Measurements from ENCODE around the gene TMEM186. TPM values are rescaled to one million over a fixed set of nuclear protein-coding genes. Genes with fewer than 3 reads are reported as not detected.
"Not testable (repeated sequence)": the region's sequence is repeated elsewhere in the genome, so short reads cannot be mapped to it uniquely, and the experiment has no call there.

TMEM186 gene
- total RNA-seq, 1 donor from 2014 or later = 6.5 TPM

DNA sequence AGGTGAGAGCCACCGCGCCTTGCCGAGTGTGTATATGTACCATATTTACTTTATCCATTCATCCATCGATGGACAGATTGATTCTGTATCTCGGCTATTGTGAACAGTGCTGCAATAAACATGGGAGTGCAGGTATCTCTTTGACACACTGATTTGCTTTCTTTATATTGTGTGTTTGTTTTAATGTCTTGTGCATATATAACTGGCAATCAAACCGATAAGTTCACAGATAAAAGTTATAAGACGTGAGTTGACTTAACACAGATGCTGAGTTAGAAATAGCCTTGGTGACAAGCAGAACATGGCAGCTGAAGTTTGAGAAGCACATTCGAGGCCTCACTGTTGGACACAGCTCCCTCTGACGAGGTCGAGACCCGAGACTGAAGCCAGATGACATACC is 23.2 kb downstream of the TMEM186 start:
- no peak for DNase-seq (ENCODE audit: low read depth, low spot score)

DNA sequence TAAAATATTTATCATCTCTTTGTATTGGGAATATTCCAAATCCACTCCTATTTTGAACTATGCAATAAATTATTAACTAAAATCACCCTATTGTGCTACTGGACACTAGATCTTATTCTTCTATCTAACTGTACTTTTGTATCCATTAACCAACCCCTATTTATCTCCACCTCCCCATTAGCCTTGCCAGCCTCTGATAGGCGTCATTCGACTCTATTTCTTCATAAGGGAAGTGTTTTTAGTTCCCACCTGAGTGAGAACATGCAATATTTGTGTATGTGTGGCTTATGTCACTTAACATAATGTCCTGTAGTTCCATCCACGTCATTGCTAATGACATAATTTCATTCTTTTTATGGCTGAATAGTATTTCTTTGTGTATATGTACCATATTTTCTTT is 23.9 kb downstream of the TMEM186 start:
- no peak for DNase-seq (ENCODE audit: low read depth, low spot score)

DNA sequence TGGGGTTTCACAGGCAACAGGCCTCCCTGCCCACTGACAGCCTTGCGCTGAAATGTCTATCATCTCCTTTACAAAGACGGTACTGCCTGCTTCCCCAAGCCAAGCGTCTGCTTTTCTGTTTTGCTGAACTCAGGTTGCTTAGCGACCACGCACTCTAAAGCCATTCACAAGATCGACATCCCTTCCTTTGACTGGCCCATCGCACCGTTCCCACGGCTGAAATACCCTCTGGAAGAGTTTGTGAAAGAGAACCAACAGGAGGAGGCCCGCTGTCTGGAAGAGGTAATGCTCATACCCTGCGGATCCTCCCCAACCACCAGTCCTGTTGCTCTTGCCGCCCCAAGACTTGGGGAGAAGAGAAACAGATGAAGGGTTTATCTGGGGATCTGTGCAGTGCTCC is 28.7 kb downstream of the TMEM186 start:
- DNase-seq (ENCODE audit: low read depth, low spot score) = no peak

DNA sequence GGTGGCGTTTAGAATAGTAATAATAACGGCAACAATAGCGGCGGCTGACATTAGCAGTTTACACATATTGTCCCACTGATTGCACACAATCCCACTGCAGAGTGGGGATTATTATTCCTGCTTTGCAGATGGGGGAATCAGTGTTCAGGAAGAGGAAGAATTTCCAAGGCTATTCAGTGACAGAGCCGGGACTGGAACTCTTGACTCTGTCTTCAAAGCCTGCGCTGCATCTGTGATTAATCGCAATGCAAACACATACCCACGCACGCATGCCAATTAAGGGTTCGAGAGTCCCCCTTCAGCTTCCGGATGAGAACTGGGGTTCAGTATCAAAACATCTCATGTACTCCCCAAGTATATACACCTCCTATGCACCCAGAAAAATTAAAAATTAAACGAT is 29.2 kb downstream of the TMEM186 start:
- no peak for DNase-seq (ENCODE audit: low read depth, low spot score)

DNA sequence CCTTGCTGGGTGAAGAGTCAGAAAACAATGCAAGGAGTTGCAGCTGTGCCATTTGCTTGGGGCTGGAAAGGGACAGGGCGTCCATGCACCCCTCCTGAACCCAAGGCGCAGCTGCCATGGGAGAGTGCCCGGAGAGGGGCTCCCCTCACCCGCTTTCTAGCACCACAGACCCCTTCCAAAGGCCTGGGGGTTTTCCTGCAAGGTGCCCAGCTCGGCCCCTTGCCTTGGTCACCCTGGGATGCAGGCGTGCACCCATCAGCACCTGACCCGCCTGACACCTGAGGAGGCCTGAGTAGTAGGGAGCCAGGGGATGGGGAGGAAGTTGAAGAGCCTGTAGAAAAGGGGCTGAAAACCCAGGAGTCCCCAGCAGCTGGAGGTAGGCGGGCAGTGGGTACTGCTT is 30.3 kb downstream of the TMEM186 start:
- DNase-seq (ENCODE audit: low read depth, low spot score) = no peak

DNA sequence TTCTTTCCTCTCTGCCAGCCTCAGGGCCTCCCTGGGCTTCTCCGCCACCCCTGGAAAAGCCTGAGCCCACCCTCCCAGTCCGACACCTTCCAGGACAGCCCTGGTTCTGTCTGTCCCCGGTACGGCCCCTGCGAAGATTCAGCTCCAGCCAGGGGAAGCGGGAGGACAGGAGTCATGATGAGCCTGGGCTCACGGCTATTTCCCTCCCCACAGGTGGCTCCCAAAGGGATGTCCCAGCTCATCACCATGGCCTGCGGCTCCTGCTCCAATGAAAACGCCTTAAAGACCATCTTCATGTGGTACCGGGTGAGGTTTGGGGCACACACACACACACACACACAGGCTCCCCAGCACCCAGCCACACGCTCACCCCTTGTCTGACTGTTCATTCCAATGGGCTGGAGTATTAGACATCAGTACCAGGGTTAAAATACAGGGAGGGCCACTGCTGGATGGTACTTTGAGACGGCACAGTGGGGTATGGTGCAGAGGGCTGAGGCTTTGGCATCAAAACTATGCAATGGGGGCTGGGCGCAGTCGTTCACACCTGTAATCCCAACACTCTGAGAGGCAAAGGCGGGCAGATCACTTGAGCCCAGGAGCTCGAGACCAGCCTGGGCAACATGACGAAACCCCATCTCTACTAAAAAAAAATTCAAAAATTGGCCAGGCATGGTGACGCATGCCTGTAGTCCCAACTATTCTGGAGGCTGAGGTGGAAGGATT is 32.8 kb downstream of the TMEM186 start:
- no peak for DNase-seq (ENCODE audit: low read depth, low spot score)

DNA sequence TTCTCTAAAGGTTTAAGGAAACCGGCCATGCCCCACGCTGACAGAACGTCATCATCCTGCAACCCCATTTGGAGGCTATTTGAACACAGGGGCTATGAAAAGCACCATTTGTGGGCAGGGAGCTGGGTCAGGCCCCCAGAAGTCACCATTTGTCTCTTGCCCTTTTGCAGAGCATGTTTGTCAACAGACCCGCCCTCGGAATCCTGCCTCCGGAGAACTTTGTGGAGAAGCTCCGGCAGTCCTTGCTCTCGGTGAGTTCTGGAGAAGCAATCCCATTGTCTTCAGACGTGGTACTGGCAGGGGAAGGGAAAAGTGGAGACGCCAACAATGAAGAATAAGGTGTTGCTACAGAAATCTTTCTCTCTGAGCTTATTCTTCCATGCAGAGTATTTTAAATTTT is 33.5 kb downstream of the TMEM186 start:
- no peak for DNase-seq (ENCODE audit: low read depth, low spot score)

DNA sequence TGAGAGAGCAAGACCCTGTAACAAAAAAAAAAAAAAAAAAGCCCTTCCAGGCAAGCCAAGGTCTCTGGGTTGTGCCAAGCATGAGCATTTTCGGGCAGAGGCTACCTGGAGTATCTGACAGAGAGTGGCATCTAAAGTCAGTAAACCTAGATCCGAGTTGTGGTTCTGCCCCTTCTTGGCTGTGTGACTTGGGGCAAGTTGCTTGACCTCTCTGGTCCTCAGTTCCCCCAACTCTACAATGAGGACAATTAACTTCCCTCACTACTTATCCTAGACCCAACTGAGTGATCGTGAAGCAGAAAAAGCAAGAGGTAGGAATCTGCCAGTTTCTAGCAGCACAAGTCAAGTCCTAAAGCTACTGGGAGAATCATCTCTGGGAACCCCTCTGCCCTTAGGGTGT is 34.4 kb downstream of the TMEM186 start:
- DNase-seq (ENCODE audit: low read depth, low spot score) = no peak

DNA sequence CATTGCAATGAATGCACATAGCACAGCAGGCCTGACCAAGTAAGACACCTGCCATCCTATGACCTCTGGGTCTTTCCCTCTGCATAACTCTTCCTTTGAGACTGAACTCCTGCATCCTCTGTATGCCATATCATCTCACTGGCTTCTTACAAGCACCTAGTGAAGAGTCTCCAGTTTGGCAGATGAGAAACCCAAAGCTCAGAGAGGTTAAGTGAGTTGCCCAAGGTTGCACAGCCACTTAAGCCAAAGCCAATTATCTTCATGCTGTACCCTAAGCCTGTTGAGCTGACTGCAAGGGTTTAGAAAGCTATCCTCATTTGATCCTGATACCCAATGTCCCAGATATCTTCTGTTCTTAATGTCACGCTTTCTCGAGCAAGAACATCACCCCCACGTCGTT is 35.2 kb downstream of the TMEM186 start:
- no peak for DNase-seq (ENCODE audit: low read depth, low spot score)

DNA sequence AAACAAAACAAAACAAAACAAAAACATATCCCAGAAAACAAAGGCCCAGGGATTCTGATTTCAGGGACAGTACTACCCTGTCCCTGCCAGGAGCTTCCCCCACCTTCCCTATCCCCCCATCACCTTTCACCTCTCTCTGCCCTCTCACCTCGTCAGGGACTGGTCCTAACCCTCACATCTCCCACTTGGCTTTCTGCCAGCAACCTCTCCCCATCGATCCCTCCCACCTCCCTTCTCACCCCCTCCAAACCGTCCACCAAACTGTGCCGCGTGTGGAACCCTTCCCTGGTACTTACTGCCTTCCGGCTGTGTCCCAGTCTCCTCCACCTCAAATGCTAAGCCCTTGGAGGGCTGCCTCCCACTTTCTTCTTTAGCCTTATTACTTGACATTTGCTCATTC is 36.4 kb downstream of the TMEM186 start:
- no peak for DNase-seq (ENCODE audit: low read depth, low spot score)

DNA sequence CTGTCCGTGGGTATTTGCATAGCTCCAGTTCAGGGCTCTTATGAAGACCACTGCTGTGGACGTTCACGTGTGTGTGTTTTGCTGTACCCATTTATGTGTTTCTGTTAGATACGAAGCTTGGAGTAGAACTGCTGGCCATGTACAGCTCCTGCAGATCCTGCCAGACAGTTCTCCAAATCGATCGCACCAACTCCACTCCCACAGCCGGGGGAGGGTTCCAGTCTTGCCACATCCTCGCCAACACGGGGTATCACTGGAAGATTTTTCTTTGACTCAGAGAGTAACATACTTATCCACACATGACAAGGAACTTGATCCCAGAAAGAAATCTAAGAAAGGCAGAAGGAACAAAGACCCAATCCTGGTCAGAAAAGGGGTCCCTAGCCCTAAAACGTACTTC is 37.4 kb downstream of the TMEM186 start:
- DNase-seq (ENCODE audit: low read depth, low spot score) = no peak

DNA sequence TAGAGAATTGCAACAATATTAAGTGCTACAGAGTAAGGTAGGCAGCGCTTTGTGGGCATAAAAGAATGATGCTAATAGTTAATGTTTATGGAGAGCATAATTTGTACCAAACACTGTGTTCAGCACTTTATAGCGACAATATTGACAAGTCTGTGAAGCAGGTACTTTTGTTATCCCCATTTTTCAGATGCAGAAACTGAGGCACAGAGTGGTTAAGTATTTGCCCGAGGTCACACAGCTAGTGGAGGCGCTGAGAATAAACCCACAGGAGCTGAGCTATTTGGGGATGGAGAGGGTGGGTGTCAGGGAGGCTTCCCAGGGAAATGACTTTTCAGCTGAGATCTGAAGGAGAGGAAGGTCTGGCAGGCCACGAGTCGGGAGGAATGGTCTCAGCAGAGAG is 39.4 kb downstream of the TMEM186 start:
- DNase-seq (ENCODE audit: low read depth, low spot score) = no peak

DNA sequence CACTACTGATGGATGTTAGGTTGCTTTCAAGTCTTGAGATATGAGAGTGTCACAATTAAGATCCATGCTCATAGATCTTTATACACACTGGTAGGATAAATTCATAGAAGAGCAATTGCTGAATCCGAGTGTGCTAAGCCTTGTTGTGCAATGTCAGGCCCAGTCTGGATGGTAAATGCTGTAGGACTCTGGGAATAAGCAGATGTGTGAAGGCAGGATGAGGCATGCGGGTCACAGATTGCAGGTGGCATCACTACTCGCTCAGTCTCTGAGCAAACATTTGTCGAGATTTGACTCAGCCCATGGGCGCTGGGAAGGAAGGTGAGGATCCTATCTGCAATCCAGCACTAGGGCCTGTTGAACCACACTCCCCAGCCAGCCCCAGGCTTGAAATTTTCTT is 40.7 kb downstream of the TMEM186 start:
- DNase-seq (ENCODE audit: low read depth, low spot score) = no peak

DNA sequence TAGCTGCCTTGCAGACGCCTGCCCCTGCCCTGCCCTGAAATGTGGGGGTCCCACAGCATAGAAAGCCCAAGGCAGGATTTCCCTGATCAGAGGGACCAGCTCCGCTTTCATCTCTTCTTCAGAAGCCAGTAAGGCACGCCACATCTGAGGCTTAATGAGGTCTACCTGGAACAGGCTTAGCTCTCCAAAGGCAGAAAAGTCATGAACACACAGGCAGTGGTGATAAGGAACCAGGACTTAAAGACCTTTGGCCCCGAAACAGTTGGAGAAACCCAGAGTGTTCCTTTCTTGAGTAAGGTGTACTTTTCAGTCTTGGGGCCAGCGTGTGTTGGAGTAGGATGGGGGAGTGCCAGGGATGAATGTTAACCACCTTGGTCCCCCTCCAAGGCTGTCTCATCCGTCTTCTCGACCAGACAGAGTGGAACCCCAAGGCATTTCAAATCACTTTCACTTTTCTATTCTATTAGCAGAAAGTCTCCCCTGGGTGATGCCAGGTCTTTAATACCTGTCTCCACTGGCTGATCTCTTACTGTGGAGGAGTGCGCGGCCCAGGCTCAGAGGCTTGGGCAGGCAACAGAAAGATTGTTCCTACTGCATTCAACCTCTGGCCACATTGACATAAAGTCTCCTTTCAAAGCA is 43.9 kb downstream of the TMEM186 start:
- DNase-seq (ENCODE audit: low read depth, low spot score) = no peak

DNA sequence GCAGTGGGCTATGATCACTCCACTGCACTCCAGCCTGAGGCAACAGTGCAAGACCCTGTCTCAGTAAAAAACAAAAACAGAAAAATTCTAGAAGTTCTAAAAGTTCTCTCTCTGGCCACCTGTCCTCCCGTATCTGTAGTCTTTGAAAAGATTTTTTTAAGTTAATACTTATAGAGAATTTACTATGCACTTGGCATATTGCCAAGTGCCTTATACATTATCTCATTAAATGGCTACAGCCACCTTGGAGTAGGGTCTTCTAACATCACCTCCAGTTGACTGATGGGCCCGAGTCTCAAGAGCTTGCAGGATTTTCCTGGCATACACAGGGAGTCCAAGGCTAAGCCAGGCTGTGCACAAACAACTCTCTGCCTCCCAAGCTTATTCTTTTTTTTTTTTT is 44.7 kb downstream of the TMEM186 start:
- no peak for DNase-seq (ENCODE audit: low read depth, low spot score)

DNA sequence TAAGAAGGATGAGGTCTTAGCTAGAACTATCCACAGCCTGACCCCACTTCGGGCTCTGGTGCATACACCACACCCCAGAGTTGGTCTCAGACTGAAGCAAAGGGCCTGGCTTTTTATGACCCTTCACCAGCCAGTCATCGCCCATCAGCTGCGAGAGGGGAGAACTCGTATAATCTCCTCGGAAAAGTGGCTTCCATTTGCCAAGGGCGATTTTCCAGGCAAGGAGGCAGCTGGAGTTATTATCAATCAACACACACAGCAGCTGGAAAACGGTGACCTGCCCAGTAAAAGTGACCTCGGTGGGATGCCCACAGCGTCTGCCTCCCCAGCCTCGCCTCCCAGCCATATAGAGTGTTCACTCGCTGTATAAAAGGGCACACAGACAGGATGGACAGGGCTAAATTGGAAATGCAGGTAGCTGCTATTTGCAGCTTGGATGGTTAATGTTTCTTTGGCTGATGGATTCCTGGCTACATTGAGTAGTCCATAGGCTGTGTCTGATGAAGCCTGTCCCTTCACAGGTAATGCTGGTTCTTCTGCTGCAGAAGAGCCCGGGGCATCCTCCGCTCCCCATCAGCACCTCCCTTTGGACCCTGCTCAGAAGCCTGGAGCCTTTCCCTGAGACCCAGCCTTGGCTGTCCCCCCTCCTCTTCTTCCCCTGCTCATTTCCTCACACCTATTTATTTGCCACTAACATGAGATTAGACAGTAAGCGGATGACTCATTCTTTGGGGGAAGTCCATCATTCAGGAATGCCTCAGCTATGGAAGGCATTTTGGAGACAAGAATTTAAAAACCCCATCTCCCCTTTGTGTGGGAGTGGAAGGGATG is 45.7 kb downstream of the TMEM186 start:
- DNase-seq (ENCODE audit: low read depth, low spot score) = no peak

DNA sequence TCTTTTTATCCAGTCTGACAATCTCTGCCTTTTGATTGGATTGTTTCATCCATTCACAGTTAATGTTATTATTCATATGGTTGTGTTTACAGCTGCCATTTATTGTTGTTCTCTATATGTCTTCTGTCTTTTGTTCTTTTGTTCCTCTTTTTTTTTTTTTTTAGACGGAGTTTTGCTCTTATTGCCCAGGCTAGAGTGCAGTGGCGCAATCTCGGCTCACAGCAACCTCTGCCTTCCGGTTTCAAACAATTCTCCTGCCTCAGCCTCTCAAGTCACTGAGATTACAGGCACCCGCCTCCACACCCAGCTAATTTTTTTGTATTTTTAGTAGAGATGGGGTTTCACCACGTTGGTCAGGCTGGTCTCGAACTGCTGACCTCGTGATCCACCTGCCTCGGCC is 48.5 kb downstream of the TMEM186 start:
- not testable (repeated sequence) for DNase-seq (ENCODE audit: low read depth, low spot score)

Other genes starting within 250 kb of the TMEM186 start
- not detected in 2 replicates for gene TMEM114, start 207.1 kb downstream of the TMEM186 start, total RNA-seq
- 21.8 and 28.1 TPM in 2 replicates for gene METTL22, start 175.9 kb downstream of the TMEM186 start, total RNA-seq
- 1.3 and 2.6 TPM in 2 replicates for gene ABAT, start 123.0 kb downstream of the TMEM186 start, total RNA-seq
- 21.6 and 31.1 TPM in 2 replicates for gene PMM2, start 200 bp upstream of the TMEM186 start, total RNA-seq
- 140 and 155 TPM in 2 replicates for gene CARHSP1, start 71.4 kb upstream of the TMEM186 start, total RNA-seq
- gene LITAFD, start 84.7 kb upstream of the TMEM186 start, total RNA-seq = not detected in 2 replicates
- 70.2 and 73.2 TPM in 2 replicates for gene USP7, start 166.3 kb upstream of the TMEM186 start, total RNA-seq

All from pulmonary artery endothelial cell (primary cell).